H9 (cell line): Measurements from ENCODE around the gene NHSL2. TPM values are rescaled to one million over a fixed set of nuclear protein-coding genes. Genes with fewer than 3 reads are reported as not detected.

Source experiments
- DNase-seq: peaks from one replicate; pipeline ENCODE4 v3.0.0-alpha.2; 2017
- H2AFZ ChIP-seq: one replicate; pipeline ENCODE4 v1.6.1; 2013; ENCODE audit warnings: mild to moderate bottlenecking, low read length, control low read depth, moderate library complexity
- H2AK5ac ChIP-seq: 2 replicates; pipeline ENCODE4 v1.6.1; 2013; ENCODE audit warnings: low read length, control low read depth, mixed read lengths; ENCODE audit not compliant: insufficient read length
- H2BK120ac ChIP-seq: one replicate; pipeline ENCODE4 v1.6.1; 2013; ENCODE audit warnings: low read depth, mild to moderate bottlenecking, low read length, control low read depth, inconsistent platforms; ENCODE audit not compliant: poor library complexity, severe bottlenecking
- H2BK12ac ChIP-seq: 2 replicates; pipeline ENCODE4 v1.6.1; 2013; ENCODE audit warnings: low read length, control low read depth, mixed read lengths, low read depth; ENCODE audit not compliant: insufficient read length
- H2BK15ac ChIP-seq: 2 replicates; pipeline ENCODE4 v1.6.1; 2013; ENCODE audit warnings: low read depth, low read length, control low read depth
- H2BK20ac ChIP-seq: one replicate; pipeline ENCODE4 v1.6.1; 2013; ENCODE audit warnings: low read depth, mild to moderate bottlenecking, low read length, control low read depth, inconsistent platforms; ENCODE audit not compliant: poor library complexity, severe bottlenecking
- H2BK5ac ChIP-seq: 2 replicates; pipeline ENCODE4 v1.6.1; 2013; ENCODE audit warnings: low read length, control low read depth, mixed read lengths; ENCODE audit not compliant: insufficient read length
- H3K14ac ChIP-seq: 2 replicates; pipeline ENCODE4 v1.6.1; 2013; ENCODE audit warnings: low read length, control low read depth; ENCODE audit not compliant: insufficient read depth
- H3K18ac ChIP-seq: 2 replicates; pipeline ENCODE4 v1.6.1; 2013; ENCODE audit warnings: low read depth, mild to moderate bottlenecking, mixed read lengths, low read length, control low read depth; ENCODE audit not compliant: insufficient read length
- H3K23ac ChIP-seq: 2 replicates; pipeline ENCODE4 v1.6.1; 2013; ENCODE audit warnings: low read length, control low read depth, mixed read lengths, low read depth; ENCODE audit not compliant: insufficient read length
- H3K23me2 ChIP-seq: 2 replicates; pipeline ENCODE4 v1.6.1; 2013; ENCODE audit warnings: low read depth, mild to moderate bottlenecking, mixed read lengths, low read length, control low read depth; ENCODE audit not compliant: insufficient read length, poor library complexity, severe bottlenecking
- H3K27ac ChIP-seq: 2 replicates; pipeline ENCODE4 v1.5.1; 2013; ENCODE audit warnings: low read length, control low read depth, mixed read lengths, low read depth; ENCODE audit not compliant: insufficient read length
- H3K27me3 ChIP-seq: 2 replicates; pipeline ENCODE4 v1.6.1; 2013; ENCODE audit warnings: low read length, control low read depth, inconsistent platforms; ENCODE audit not compliant: insufficient read depth
- H3K4ac ChIP-seq: 2 replicates; pipeline ENCODE4 v1.6.1; 2013; ENCODE audit warnings: low read depth, mild to moderate bottlenecking, control low read depth, inconsistent platforms, low read length, moderate library complexity
- H3K4me1 ChIP-seq: 2 replicates; pipeline ENCODE4 v1.6.1; 2013; ENCODE audit warnings: low read length, control low read depth, inconsistent platforms; ENCODE audit not compliant: insufficient read depth
- H3K4me2 ChIP-seq: 2 replicates; pipeline ENCODE4 v1.6.1; 2013; ENCODE audit warnings: low read length, control low read depth, mixed read lengths; ENCODE audit not compliant: insufficient read length, insufficient read depth
- H3K56ac ChIP-seq: 2 replicates; pipeline ENCODE4 v1.6.1; 2013; ENCODE audit warnings: low read depth, mild to moderate bottlenecking, mixed read lengths, low read length, control low read depth; ENCODE audit not compliant: insufficient read length
- H3K79me1 ChIP-seq: 2 replicates; pipeline ENCODE4 v1.6.1; 2013; ENCODE audit warnings: low read depth, mild to moderate bottlenecking, moderate library complexity, low read length, control low read depth, inconsistent platforms; ENCODE audit not compliant: insufficient read depth, poor library complexity, severe bottlenecking
- H3K79me2 ChIP-seq: 2 replicates; pipeline ENCODE4 v1.6.1; 2013; ENCODE audit warnings: low read length, control low read depth, inconsistent platforms; ENCODE audit not compliant: insufficient read depth
- H3K9ac ChIP-seq: 2 replicates; pipeline ENCODE4 v1.6.1; 2013; ENCODE audit warnings: low read length, control low read depth, mixed read lengths; ENCODE audit not compliant: insufficient read length; ENCODE audit errors: extremely low read depth
- H3K9me3 ChIP-seq: one replicate; pipeline ENCODE4 v1.6.1; 2013; ENCODE audit warnings: low read depth, low read length, inconsistent platforms; ENCODE audit not compliant: control insufficient read depth
- H3T11ph ChIP-seq: one replicate; pipeline ENCODE4 v1.6.1; 2013; ENCODE audit warnings: mild to moderate bottlenecking, low read length, control low read depth, inconsistent platforms
- H4K20me1 ChIP-seq: one replicate; pipeline ENCODE4 v1.6.1; 2013; ENCODE audit not compliant: control insufficient read depth, insufficient read length, insufficient read depth
- H4K5ac ChIP-seq: 2 replicates; pipeline ENCODE4 v1.6.1; 2013; ENCODE audit warnings: low read depth, mild to moderate bottlenecking, mixed read lengths, low read length, control low read depth; ENCODE audit not compliant: insufficient read length
- H4K8ac ChIP-seq: replicated peaks from 2 replicates; pipeline ENCODE4 v1.6.1; 2013; ENCODE audit warnings: low read length, control low read depth, mixed read lengths, low read depth; ENCODE audit not compliant: insufficient read length
- H4K91ac ChIP-seq: 2 replicates; pipeline ENCODE4 v1.6.1; 2013; ENCODE audit warnings: low read depth, mild to moderate bottlenecking, moderate library complexity, mixed read lengths, low read length, control low read depth; ENCODE audit not compliant: insufficient read length
- H3K27ac Mint-ChIP-seq, 3 experiments: 2 replicates in 2 of 3; 3 replicates in 1 of 3; pipeline ENCODE4 v1.8.0; 2020 to 2021; ENCODE audit warnings: mixed read lengths in 3 of 3, mild to moderate bottlenecking in 1 of 3, moderate library complexity in 1 of 3
- H3K27me3 Mint-ChIP-seq: 2 replicates; pipeline ENCODE4 v1.8.0; 2021; ENCODE audit warnings: low read depth, mild to moderate bottlenecking, moderate library complexity, mixed read lengths
- H3K36me3 Mint-ChIP-seq, 3 experiments: 2 replicates in 2 of 3; 3 replicates in 1 of 3; pipeline ENCODE4 v1.8.0; 2020 to 2021; ENCODE audit warnings: low read depth in 3 of 3, mixed read lengths in 3 of 3; ENCODE audit not compliant: insufficient read depth in 1 of 3
- H3K4me1 Mint-ChIP-seq, 2 experiments: 2 replicates each; pipeline ENCODE4 v1.8.0; 2020; ENCODE audit warnings: mixed read lengths in 2 of 2
- H3K4me3 Mint-ChIP-seq, 2 experiments: 2 replicates in 1 of 2; 3 replicates in 1 of 2; pipeline ENCODE4 v1.8.0; 2020 to 2021; ENCODE audit warnings: mild to moderate bottlenecking in 2 of 2, mixed read lengths in 2 of 2, moderate library complexity in 1 of 2
- H3K9me3 Mint-ChIP-seq, 2 experiments: 2 replicates in 1 of 2; 3 replicates in 1 of 2; pipeline ENCODE4 v1.8.0; 2020; ENCODE audit warnings: mild to moderate bottlenecking in 2 of 2, mixed read lengths in 2 of 2, moderate library complexity in 1 of 2
- CTCF ChIP-seq: fragments of 200-600 bp; sonication (generic); conservative IDR thresholded peaks from 3 replicates; pipeline ENCODE4 v1.8.0; 2021; ENCODE audit warnings: antibody characterized with exemption, mild to moderate bottlenecking
- WGBS: extraction: QIAGEN DNeasy Blood & Tissue Kit; methylation state at CpG from one replicate; pipeline ENCODE4 v1.1.7; 2013; ENCODE audit warnings: missing lambda C conversion rate, low lambda C conversion rate, mixed read lengths; ENCODE audit not compliant: insufficient read length; ENCODE audit errors: extremely low coverage; 5-methylcytosine and 5-hydroxymethylcytosine counted together
- total RNA-seq: library from RNA; stranded (reverse); gene quantifications from 2 replicates; pipeline ENCODE4 v1.2.1, GENCODE V29; 2021

The NHSL2 gene
- total RNA-seq, 1 experiment from 2014 or later = 6.4 TPM

GRCh38 chrX:71955530-71956120 lies 45.0 kb downstream of the NHSL2 start:
- WGBS = no CpG with 5 or more reads among the region's 7 CpGs
- DNase-seq = no peak
- Histone ChIP-seq H3K79me2 (no peaks in the 10 kb centered on the region), H3K9ac (no peak overlapping the region), H3K79me1 (no peaks in the 10 kb centered on the region), H3K27ac (no peak overlapping the region), H3K4ac (no peak overlapping the region), H3K4me1 (peaks cover 2% of the 10 kb centered on the region; the same call in 1 of the 2 replicates), H2BK20ac (no peak overlapping the region), H4K8ac (no peak overlapping the region), H3K14ac (no peak overlapping the region; the same call in 1 of the 2 replicates), H2AFZ (no peak overlapping the region), H2BK12ac (no peak overlapping the region), H3K23ac (no peak overlapping the region), H3K4me2 (no peak overlapping the region), H3K23me2 (no peaks in the 10 kb centered on the region), H4K20me1 (no peaks in the 10 kb centered on the region), H2BK120ac (no peak overlapping the region), H2AK5ac (no peak overlapping the region), H3K9me3 (peaks cover 34% of the 10 kb centered on the region), H3K56ac (no peak overlapping the region), H2BK15ac (no peak overlapping the region), H4K91ac (no peak overlapping the region), H3T11ph (no peak overlapping the region), H2BK5ac (no peak overlapping the region), H3K18ac (no peak overlapping the region), H3K27me3 (no peaks in the 10 kb centered on the region), H4K5ac (no peak overlapping the region)
- Mint-ChIP-seq H3K27ac (peak overlapping the region in 2 of 3 experiments; percentile 85 to 87; a peak in 2 of 7 replicates), H3K9me3 (peaks cover 66 to 78% of the 10 kb centered on the region in 2 experiments), H3K4me1 (peaks cover 60 to 65% of the 10 kb centered on the region in 2 experiments), H3K27me3 (no peaks in the 10 kb centered on the region; the same call in 1 of the 2 replicates), H3K4me3 (no peak overlapping the region; a peak in 1 of 5 replicates), H3K36me3 (peaks cover 0 to 9% (median 8%) of the 10 kb centered on the region in 3 experiments; a peak in 3 of 7 replicates)
- TF ChIP-seq CTCF = no peak
